ENCODE data around the gene SYPL1. TPM values are rescaled to one million over a fixed set of nuclear protein-coding genes. Genes with fewer than 3 reads are reported as not detected.

The SYPL1 gene
- total and polyA plus RNA-seq, 9 of the 15 experiments (the other 6 are each of a cell fraction or from before 2014, with no cell fraction given), result 23.8 to 214 (median 70.2) TPM

- H3K9ac ChIP-seq (ENCODE audit: insufficient read depth in 1 of 2, low read depth in 2 of 2, low read length in 2 of 2), result no peak overlapping the region
- FAIRE-seq (no peak), DNase-seq (ENCODE audit: extremely low read depth in 1 of 4, low spot score in 3 of 4) (no peak), ATAC-seq (no peak)
- intact Hi-C loops (cut with micrococcal nuclease), result no loop called here
- H3K9me1 ChIP-seq (ENCODE audit: control insufficient read depth, insufficient read depth, low read length), result no peaks in the 10 kb centered on the region
- H3K4me2 ChIP-seq (ENCODE audit: insufficient read depth, low read length), result no peak overlapping the region
- H3K79me2 ChIP-seq (ENCODE audit: control insufficient read depth, insufficient read depth, low read length), result no peaks in the 10 kb centered on the region
- ChIA-PET POLR2A (interaction anchor here (0.5 to 2.9 kb wide), 3 partner anchors 8 to 325 kb away, joined by 3 to 14 read pairs (median 3); no protein-coding TSS in a partner anchor), CTCF (ENCODE audit: low intra/inter-chr PET ratio) (no interaction called here)
- H3K27ac ChIP-seq (ENCODE audit: extremely low read depth, low read depth, low read length), result no peak overlapping the region
- no peak overlapping the region for H3K4me3 ChIP-seq
- no peaks in the 10 kb centered on the region for H3K36me3 ChIP-seq (ENCODE audit: control insufficient read depth, insufficient read depth, low read length)
- TF ChIP-seq TAF1 (IDR thresholded peaks at IDR 0.05; ENCODE audit: control insufficient read depth, extremely low read depth, insufficient read depth, low read length, severe bottlenecking) (peak; percentile 13), CREB3L1 (IDR thresholded peaks at IDR 0.05; ENCODE audit: borderline replicate concordance, low read depth) (no peak), PHB (CRISPR knock-in tag; IDR thresholded peaks at IDR 0.05) (0 out of 2 replicates have a peak, but pooled peaks have one; percentile 23), ELF2 (CRISPR knock-in tag; IDR thresholded peaks at IDR 0.05) (0 out of 2 replicates have a peak, but pooled peaks have one; percentile 18)
- no TSS peak for BruUV-seq (replicated peaks)
- peaks cover 10% of the 10 kb centered on the region; the same call in 1 of the 2 replicates for H4K20me1 ChIP-seq (replicated peaks; ENCODE audit: control insufficient read depth, insufficient read depth, low read length)
- peaks cover 24 to 40% of the 10 kb centered on the region in 2 experiments for H3K4me1 ChIP-seq (replicated peaks in 1 of 2; ENCODE audit: control insufficient read depth in 2 of 2, insufficient read depth in 2 of 2, low read length in 2 of 2)
- no peaks in the 10 kb centered on the region for H3K9me3 ChIP-seq (replicated peaks; ENCODE audit: control insufficient read depth, insufficient read depth, low read depth, low read length)
- WGBS (ENCODE audit: insufficient coverage, low coverage, missing lambda C conversion rate), result 65% methylated on average over 5 of the region's 5 CpGs
- H3K27me3 ChIP-seq (ENCODE audit: control insufficient read depth in 2 of 2, insufficient read depth in 2 of 2, low read length in 2 of 2), result peaks cover 17 to 39% of the 10 kb centered on the region in 2 experiments; a peak in 3 of 5 replicates
- no peak overlapping the region for H2AFZ ChIP-seq (ENCODE audit: low read depth, low read length)
- in situ Hi-C loops (cut with MboI), result no loop called here
Measured at GRCh38 chr7:106070201-106070551, 41.9 kb downstream of the SYPL1 start.

Measured in K562 (cell line).